ENCODE measurements around the gene TEX2. TPM values are rescaled to one million over a fixed set of nuclear protein-coding genes. Genes with fewer than 3 reads are reported as not detected.
A peak's percentile ranks its signal among the peaks of the same experiment; 100 is the strongest.

The TEX2 gene, protein sequence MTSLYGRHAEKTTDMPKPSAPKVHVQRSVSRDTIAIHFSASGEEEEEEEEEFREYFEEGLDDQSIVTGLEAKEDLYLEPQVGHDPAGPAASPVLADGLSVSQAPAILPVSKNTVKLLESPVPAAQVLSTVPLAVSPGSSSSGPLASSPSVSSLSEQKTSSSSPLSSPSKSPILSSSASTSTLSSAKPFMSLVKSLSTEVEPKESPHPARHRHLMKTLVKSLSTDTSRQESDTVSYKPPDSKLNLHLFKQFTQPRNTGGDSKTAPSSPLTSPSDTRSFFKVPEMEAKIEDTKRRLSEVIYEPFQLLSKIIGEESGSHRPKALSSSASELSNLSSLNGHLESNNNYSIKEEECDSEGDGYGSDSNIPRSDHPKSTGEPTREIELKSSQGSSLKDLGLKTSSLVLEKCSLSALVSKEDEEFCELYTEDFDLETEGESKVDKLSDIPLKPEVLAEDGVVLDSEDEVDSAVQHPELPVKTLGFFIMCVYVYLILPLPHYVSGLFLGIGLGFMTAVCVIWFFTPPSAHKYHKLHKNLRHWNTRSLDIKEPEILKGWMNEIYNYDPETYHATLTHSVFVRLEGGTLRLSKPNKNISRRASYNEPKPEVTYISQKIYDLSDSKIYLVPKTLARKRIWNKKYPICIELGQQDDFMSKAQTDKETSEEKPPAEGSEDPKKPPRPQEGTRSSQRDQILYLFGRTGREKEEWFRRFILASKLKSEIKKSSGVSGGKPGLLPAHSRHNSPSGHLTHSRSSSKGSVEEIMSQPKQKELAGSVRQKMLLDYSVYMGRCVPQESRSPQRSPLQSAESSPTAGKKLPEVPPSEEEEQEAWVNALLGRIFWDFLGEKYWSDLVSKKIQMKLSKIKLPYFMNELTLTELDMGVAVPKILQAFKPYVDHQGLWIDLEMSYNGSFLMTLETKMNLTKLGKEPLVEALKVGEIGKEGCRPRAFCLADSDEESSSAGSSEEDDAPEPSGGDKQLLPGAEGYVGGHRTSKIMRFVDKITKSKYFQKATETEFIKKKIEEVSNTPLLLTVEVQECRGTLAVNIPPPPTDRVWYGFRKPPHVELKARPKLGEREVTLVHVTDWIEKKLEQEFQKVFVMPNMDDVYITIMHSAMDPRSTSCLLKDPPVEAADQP
- total RNA-seq = 10 to 100 TPM; 12.9 to 14.0 TPM
- polyA plus RNA-seq = 1 to 10 TPM; 5.2 to 7.3 (median 6.3) TPM
- total RNA-seq = 31.5 to 56.2 (median 37.4) reads per million in 6 experiments

GRCh38 chr17:64263000-64263766 lies at the start of gene TEX2:
TEX2 (minus strand) TSS chr17:64263260; CDS start chr17:64214217, 49,043 bp downstream.
- Mint-ChIP-seq H3K36me3 (no peaks in the 10 kb centered on the region), H3K4me1 (peaks cover 26 to 46% (median 41%) of the 10 kb centered on the region in 4 donors), H3K27ac (peak within 1 kb of the TSS; percentile 86 to 98 (median 96)), H3K9me3 (no peaks in the 10 kb centered on the region), H3K4me3 (peak within 1 kb of the TSS; percentile 84 to 99 (median 96)), H3K27me3 (peaks cover 0 to 7% (median 0%) of the 10 kb centered on the region in 5 donors)
- POLR2A ChIA-PET = interaction anchor here (0.5 to 3.4 kb wide), 10 partner anchors 9 to 305 kb away, joined by 3 to 42 read pairs (median 5); partner anchors contain the start of genes CEP95 and DDX5
- DNase-seq (peak; percentile 81 to 92 (median 85)), ATAC-seq (peak; percentile 83 to 87)

DNA sequence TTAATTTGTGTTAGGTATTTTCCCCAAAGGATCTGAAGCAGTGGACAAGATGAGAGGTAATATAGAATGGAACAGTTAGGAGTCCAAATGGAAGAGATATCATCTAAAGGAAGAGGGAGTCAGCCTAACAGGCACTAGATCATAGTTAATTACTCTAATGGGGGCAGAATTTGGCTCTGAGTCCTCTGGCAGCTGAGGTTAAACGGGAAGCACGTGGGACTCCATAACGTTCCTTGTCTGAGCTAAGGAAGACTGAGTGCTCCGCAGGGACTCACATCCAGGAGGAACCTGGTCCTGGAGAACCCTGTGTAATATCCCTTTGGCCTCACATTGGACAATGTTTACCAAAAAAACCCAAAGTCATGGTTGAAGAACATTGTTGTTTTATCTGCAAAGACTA lies 46.6 kb upstream of the TEX2 start:
- Mint-ChIP-seq H3K36me3 (no peaks in the 10 kb centered on the region), H3K4me3 (no peak overlapping the region), H3K4me1 (peaks cover 0 to 2% (median 1%) of the 10 kb centered on the region in 4 donors), H3K27me3 (peaks cover 0 to 2% (median 0%) of the 10 kb centered on the region in 5 donors), H3K27ac (peak overlapping the region in 1 of 10 donors; percentile 31), H3K9me3 (no peaks in the 10 kb centered on the region)
- no peak for ATAC-seq
- DNase-seq = no peak
- POLR2A ChIA-PET = interaction anchor here (0.6 to 0.7 kb wide), 2 partner anchors 31 to 163 kb away, joined by 3 to 4 read pairs; no protein-coding TSS in a partner anchor

- no peaks in the 10 kb centered on the region for H3K9me3 Mint-ChIP-seq
- POLR2A ChIA-PET = interaction anchor here (0.6 kb wide), 3 partner anchors 11 to 64 kb away, joined by 3 to 4 read pairs (median 4); no protein-coding TSS in a partner anchor
- DNase-seq (no peak), ATAC-seq (no peak)
- no peak overlapping the region for H3K27ac Mint-ChIP-seq
- H3K4me1 Mint-ChIP-seq = peaks cover 0 to 2% (median 1%) of the 10 kb centered on the region in 4 donors
- peaks cover 0 to 2% (median 0%) of the 10 kb centered on the region in 5 donors for H3K27me3 Mint-ChIP-seq
- H3K36me3 Mint-ChIP-seq = no peaks in the 10 kb centered on the region
- H3K4me3 Mint-ChIP-seq = no peak overlapping the region
Measured at GRCh38 chr17:64309021-64309420, 46.0 kb upstream of the TEX2 start.

DNA sequence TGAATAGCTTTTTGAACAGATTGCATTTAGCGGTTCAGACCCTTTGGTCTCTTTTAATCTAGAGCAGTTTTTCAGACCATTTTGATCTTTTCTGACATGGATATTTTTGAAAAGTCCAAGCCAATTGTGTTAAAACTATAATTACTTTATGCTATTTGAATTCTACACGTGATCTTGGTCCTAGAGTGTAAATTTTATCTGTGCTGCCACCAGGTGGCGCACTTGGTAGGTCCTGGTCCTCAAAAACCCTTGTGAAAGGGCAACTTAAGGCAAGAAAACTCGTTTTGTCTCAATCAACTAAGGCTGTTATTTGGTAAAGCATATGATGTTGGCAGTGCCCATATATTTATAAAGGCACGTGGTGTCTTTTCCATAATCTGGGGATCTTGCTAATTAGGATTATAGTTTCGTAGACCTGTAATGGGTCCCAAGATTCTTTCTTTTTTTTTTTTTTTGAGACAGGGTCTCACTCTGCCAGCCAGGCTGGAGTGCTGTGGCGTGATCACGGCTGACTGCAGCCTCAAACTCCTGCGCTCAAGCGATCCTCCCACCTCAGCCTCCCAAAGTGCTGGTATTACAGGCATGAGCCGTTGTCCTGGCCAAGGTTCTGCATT lies 43.9 kb upstream of the TEX2 start:
- ATAC-seq = peak; percentile 63 to 75
- Mint-ChIP-seq H3K27ac (no peak overlapping the region), H3K4me1 (peaks cover 0 to 2% (median 1%) of the 10 kb centered on the region in 4 donors), H3K4me3 (no peak overlapping the region), H3K27me3 (peaks cover 0 to 2% (median 0%) of the 10 kb centered on the region in 5 donors), H3K9me3 (no peaks in the 10 kb centered on the region), H3K36me3 (no peaks in the 10 kb centered on the region)
- POLR2A ChIA-PET = interaction anchor here (0.7 to 1.0 kb wide), 3 partner anchors 91 to 287 kb away, joined by 3 to 10 read pairs (median 3); partner anchors contain the start of gene ICAM2
- peak; percentile 47 to 82 (median 69) for DNase-seq

DNA sequence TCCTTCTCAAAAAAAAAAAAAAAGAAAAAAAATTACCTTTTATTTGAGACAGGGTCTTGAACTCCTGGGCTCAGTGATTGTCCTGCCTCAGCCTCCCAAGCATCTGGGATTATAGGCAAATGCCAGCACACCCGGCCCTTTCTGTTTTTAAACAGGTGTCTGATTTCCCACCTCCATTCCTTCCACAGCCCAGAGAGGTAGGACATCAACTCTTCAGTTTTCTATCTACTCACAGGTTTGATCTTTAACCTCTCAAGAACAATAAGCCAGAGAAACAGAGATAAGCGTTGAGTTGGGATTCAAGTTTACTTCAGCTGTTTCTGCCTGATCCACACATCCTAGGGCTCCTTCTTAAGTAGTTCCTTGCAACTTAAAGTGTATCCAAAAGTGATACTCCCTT lies 41.5 kb upstream of the TEX2 start:
- Mint-ChIP-seq H3K4me3 (no peak overlapping the region), H3K4me1 (peaks cover 0 to 2% (median 1%) of the 10 kb centered on the region in 4 donors), H3K27ac (no peak overlapping the region), H3K27me3 (peaks cover 0 to 2% (median 0%) of the 10 kb centered on the region in 5 donors), H3K36me3 (no peaks in the 10 kb centered on the region), H3K9me3 (no peaks in the 10 kb centered on the region)
- no peak for DNase-seq
- POLR2A ChIA-PET = interaction anchor here (0.6 to 1.5 kb wide), 2 partner anchors 115 to 208 kb away, joined by 3 to 6 read pairs; no protein-coding TSS in a partner anchor
- no peak for ATAC-seq

DNA sequence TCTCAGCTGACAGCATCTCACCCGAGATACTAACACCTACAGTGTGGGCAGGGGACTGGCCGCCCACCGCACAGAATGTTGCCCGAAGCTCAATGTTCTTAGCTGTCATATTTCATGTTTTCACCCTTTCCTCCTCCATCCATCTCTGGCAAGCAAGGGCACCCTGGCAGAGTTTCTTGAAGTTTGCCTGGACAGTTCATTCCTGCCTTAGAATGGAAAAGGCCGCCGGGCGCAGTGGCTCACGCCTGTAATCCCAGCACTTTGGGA lies 37.6 kb upstream of the TEX2 start:
- Mint-ChIP-seq H3K36me3 (no peaks in the 10 kb centered on the region), H3K27ac (no peak overlapping the region), H3K27me3 (no peaks in the 10 kb centered on the region), H3K4me3 (no peak overlapping the region), H3K4me1 (no peaks in the 10 kb centered on the region), H3K9me3 (no peaks in the 10 kb centered on the region)
- DNase-seq (no peak), ATAC-seq (no peak)
- POLR2A ChIA-PET = no interaction called here

- DNase-seq = no peak
- ATAC-seq = no peak
- H3K4me3 Mint-ChIP-seq = no peak overlapping the region
- no peaks in the 10 kb centered on the region for H3K36me3 Mint-ChIP-seq
- peaks cover 0 to 1% (median 0%) of the 10 kb centered on the region in 5 donors for H3K27me3 Mint-ChIP-seq
- POLR2A ChIA-PET = interaction anchor here (0.6 to 0.7 kb wide), 2 partner anchors 110 to 205 kb away, joined by 3 read pairs; no protein-coding TSS in a partner anchor
- H3K27ac Mint-ChIP-seq = no peak overlapping the region
- peaks cover 0 to 4% (median under 1%) of the 10 kb centered on the region in 4 donors for H3K4me1 Mint-ChIP-seq
- peaks cover 0 to 2% (median 0%) of the 10 kb centered on the region in 9 donors for H3K9me3 Mint-ChIP-seq
Measured at GRCh38 chr17:64297467-64298088, 34.5 kb upstream of the TEX2 start.

GRCh38 chr17:64296246-64296645 lies 33.2 kb upstream of the TEX2 start:
- ATAC-seq (no peak), DNase-seq (no peak)
- Mint-ChIP-seq H3K36me3 (peaks cover 0 to 3% (median 2%) of the 10 kb centered on the region in 3 donors), H3K4me3 (no peak overlapping the region), H3K27ac (peak overlapping the region in 2 of 10 donors; percentile 9 to 75), H3K4me1 (peaks cover 0 to 4% (median under 1%) of the 10 kb centered on the region in 4 donors), H3K27me3 (peaks cover 0 to 1% (median 0%) of the 10 kb centered on the region in 5 donors), H3K9me3 (peaks cover 2 to 12% (median 6%) of the 10 kb centered on the region in 9 donors)
- POLR2A ChIA-PET = no interaction called here

- POLR2A ChIA-PET = no interaction called here
- Mint-ChIP-seq H3K36me3 (peaks cover 0 to 8% (median 5%) of the 10 kb centered on the region in 3 donors), H3K27me3 (peaks cover 0 to 1% (median 0%) of the 10 kb centered on the region in 5 donors), H3K9me3 (peaks cover 2 to 22% (median 10%) of the 10 kb centered on the region in 9 donors), H3K27ac (no peak overlapping the region), H3K4me3 (no peak overlapping the region), H3K4me1 (peaks cover 0 to 4% (median under 1%) of the 10 kb centered on the region in 4 donors)
- DNase-seq = no peak
- no peak for ATAC-seq
Measured at GRCh38 chr17:64295146-64295545, 32.1 kb upstream of the TEX2 start.

GRCh38 chr17:64291268-64291851 lies 28.3 kb upstream of the TEX2 start:
- Mint-ChIP-seq H3K36me3 (peaks cover 0 to 8% (median 5%) of the 10 kb centered on the region in 3 donors), H3K27me3 (peaks cover 0 to 1% (median 0%) of the 10 kb centered on the region in 5 donors), H3K27ac (no peak overlapping the region), H3K9me3 (peaks cover 2 to 22% (median 10%) of the 10 kb centered on the region in 9 donors), H3K4me1 (peaks cover 0 to 4% (median 2%) of the 10 kb centered on the region in 4 donors), H3K4me3 (no peak overlapping the region)
- DNase-seq (no peak), ATAC-seq (no peak)
- POLR2A ChIA-PET = interaction anchor here (0.6 to 1.2 kb wide), 2 partner anchors 146 to 184 kb away, joined by 4 read pairs; no protein-coding TSS in a partner anchor

Data from naive thymus-derived CD8-positive, alpha-beta T cell (primary cell).